Neutrophil (primary cell): ENCODE data around the gene SREK1.

ENCODE experiments used
- H3K27ac ChIP-seq: fragments of 200-600 bp; sonication (generic); 2 replicates; pipeline ENCODE4 v1.5.1; 2016; ENCODE audit warnings: mild to moderate bottlenecking, moderate library complexity
- H3K27me3 ChIP-seq: fragments of 200-600 bp; sonication (generic); 2 replicates; pipeline ENCODE4 v1.6.0; 2016; ENCODE audit warnings: mild to moderate bottlenecking
- H3K36me3 ChIP-seq: fragments of 200-600 bp; sonication (generic); 2 replicates; pipeline ENCODE4 v1.5.1; 2017
- H3K4me1 ChIP-seq, 2 experiments: fragments of 200-600 bp in 1 of 2; sonication (generic) in 1 of 2; 1 replicate in 1 of 2; 2 replicates in 1 of 2; pipeline versions ENCODE4 v1.5.1 to v1.6.1; 2013 to 2016; ENCODE audit warnings: low read depth in 1 of 2, low read length in 1 of 2, mild to moderate bottlenecking in 1 of 2, moderate library complexity in 1 of 2; ENCODE audit not compliant: control insufficient read depth in 1 of 2, insufficient read depth in 1 of 2
- H3K4me3 ChIP-seq, 2 experiments: fragments of 200-600 bp in 1 of 2; sonication (generic) in 1 of 2; 1 replicate in 1 of 2; 2 replicates in 1 of 2; pipeline ENCODE4 v1.5.1; 2013 to 2016; ENCODE audit warnings: low read depth in 1 of 2, low read length in 1 of 2, mild to moderate bottlenecking in 1 of 2, moderate library complexity in 1 of 2
- H3K9me3 ChIP-seq: fragments of 200-600 bp; sonication (generic); 2 replicates; pipeline ENCODE4 v1.5.1; 2016
- TF ChIP-seq, protein P1 (sequence below): fragments of 200-600 bp; sonication (generic); IDR thresholded peaks from 2 replicates; pipeline ENCODE4 v1.5.1; 2016; ENCODE audit warnings: antibody characterized with exemption

SREK1 gene

GRCh38 chr5:66164044-66164790 is 20.1 kb downstream of the SREK1 start:
- Histone ChIP-seq H3K4me3 (no peak overlapping the region), H3K36me3 (peaks cover 81% of the 10 kb centered on the region), H3K4me1 (no peaks in the 10 kb centered on the region), H3K27me3 (no peaks in the 10 kb centered on the region), H3K9me3 (no peaks in the 10 kb centered on the region), H3K27ac (no peak overlapping the region)
- TF ChIP-seq, protein P1, sequence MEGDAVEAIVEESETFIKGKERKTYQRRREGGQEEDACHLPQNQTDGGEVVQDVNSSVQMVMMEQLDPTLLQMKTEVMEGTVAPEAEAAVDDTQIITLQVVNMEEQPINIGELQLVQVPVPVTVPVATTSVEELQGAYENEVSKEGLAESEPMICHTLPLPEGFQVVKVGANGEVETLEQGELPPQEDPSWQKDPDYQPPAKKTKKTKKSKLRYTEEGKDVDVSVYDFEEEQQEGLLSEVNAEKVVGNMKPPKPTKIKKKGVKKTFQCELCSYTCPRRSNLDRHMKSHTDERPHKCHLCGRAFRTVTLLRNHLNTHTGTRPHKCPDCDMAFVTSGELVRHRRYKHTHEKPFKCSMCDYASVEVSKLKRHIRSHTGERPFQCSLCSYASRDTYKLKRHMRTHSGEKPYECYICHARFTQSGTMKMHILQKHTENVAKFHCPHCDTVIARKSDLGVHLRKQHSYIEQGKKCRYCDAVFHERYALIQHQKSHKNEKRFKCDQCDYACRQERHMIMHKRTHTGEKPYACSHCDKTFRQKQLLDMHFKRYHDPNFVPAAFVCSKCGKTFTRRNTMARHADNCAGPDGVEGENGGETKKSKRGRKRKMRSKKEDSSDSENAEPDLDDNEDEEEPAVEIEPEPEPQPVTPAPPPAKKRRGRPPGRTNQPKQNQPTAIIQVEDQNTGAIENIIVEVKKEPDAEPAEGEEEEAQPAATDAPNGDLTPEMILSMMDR, result no peak

- TF ChIP-seq, protein P1, result no peak
- Histone ChIP-seq H3K27ac (no peak overlapping the region), H3K4me3 (no peak overlapping the region), H3K36me3 (peaks cover 77% of the 10 kb centered on the region), H3K27me3 (no peaks in the 10 kb centered on the region), H3K4me1 (no peaks in the 10 kb centered on the region), H3K9me3 (no peaks in the 10 kb centered on the region)
These were observed 24.1 kb downstream of the SREK1 start for GRCh38 chr5:66168226-66168625.

GRCh38 chr5:66169534-66169933 is 25.4 kb downstream of the SREK1 start:
- Histone ChIP-seq H3K36me3 (peaks cover 77% of the 10 kb centered on the region), H3K27ac (no peak overlapping the region), H3K9me3 (no peaks in the 10 kb centered on the region), H3K4me1 (no peaks in the 10 kb centered on the region), H3K27me3 (no peaks in the 10 kb centered on the region), H3K4me3 (no peak overlapping the region)
- TF ChIP-seq, protein P1, result no peak

DNA sequence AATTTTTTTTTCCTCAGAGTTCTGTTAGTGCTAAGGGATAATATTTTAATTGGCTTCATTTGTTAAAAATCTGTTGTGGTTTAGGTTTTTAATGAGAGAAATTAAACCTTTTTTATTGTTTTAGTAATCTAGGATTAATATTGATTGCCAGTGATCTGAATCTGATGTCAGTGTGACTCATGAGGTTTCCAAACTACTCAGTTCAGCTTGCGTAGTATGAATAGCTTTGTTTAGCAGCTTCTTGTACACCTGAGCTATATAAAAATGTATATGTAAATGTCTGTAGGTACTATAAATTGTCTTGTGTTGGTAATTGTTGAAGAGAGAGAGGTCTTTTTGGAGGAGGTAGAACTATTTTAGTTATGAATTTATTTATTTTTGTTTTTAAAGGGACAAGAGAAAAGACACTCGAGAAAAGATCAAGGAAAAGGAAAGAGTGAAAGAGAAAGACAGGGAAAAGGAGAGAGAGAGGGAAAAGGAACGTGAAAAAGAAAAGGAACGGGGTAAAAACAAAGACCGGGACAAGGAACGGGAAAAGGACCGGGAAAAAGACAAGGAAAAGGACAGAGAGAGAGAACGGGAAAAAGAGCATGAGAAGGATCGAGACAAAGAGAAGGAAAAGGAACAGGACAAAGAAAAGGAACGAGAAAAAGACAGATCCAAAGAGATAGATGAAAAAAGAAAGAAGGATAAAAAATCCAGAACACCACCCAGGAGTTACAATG is 26.3 kb downstream of the SREK1 start:
- Histone ChIP-seq H3K27ac (no peak overlapping the region), H3K36me3 (peaks cover 79% of the 10 kb centered on the region), H3K4me1 (no peaks in the 10 kb centered on the region), H3K4me3 (no peak overlapping the region), H3K27me3 (no peaks in the 10 kb centered on the region), H3K9me3 (no peaks in the 10 kb centered on the region)
- TF ChIP-seq, protein P1, result no peak

DNA sequence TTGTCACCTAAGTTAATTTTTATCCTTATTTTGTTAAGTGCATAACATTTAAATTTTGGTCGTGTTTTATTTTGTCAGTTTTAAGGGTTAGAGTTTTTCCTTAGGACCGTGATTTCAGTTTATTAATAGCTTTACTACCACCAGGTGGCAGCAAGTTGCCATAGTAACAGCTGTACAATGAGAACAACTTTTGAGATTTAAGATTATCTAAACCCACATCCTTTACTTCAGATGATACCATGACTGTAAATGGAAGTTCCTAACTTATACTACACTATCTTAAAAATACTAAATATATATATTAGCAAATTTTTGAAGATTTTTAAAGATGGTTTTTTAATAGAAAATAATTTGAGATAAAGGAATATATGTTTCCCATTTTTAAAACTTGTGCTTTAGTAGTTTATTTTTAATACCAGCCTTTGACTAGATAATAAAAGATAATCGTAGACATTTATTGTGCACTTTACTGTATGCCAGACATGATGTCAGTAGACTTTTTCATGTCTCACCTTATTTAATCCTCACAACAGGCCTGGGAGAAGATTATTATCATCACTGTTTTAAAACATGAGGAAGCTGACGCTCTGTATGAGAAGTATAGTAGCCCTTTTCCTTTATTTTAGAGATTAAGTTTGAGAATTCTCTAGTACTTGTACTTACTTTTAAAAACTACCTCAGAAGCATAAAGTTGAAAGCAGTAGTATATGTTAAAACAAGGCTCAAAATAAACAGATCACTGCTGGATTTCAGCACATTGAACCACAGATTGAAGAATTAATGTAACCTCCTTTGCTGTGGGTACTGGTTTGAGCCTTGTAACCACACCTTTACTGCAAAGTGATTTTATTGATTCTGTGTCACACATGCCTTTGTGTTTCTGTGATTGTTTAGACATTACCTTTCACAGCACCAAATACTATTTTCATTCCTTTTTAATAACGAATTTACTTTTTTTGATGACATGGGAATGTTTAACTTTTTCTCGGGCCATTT is 27.5 kb downstream of the SREK1 start:
- Histone ChIP-seq H3K36me3 (peaks cover 75% of the 10 kb centered on the region), H3K9me3 (no peaks in the 10 kb centered on the region), H3K4me1 (no peaks in the 10 kb centered on the region), H3K4me3 (no peak overlapping the region), H3K27me3 (no peaks in the 10 kb centered on the region), H3K27ac (no peak overlapping the region)
- TF ChIP-seq, protein P1, result no peak
